C1 segment of cervical spinal cord (tissue), 14 donors: Measurements from ENCODE around the gene PUM1.
"Not testable (repeated sequence)": the region's sequence is repeated elsewhere in the genome, so short reads cannot be mapped to it uniquely, and the experiment has no call there.

ENCODE experiments used
- DNase-seq, 14 donors: peaks; one replicate each; lab custom pipeline; 2025; lab: John Stamatoyannopoulos, UW

The PUM1 gene

DNA sequence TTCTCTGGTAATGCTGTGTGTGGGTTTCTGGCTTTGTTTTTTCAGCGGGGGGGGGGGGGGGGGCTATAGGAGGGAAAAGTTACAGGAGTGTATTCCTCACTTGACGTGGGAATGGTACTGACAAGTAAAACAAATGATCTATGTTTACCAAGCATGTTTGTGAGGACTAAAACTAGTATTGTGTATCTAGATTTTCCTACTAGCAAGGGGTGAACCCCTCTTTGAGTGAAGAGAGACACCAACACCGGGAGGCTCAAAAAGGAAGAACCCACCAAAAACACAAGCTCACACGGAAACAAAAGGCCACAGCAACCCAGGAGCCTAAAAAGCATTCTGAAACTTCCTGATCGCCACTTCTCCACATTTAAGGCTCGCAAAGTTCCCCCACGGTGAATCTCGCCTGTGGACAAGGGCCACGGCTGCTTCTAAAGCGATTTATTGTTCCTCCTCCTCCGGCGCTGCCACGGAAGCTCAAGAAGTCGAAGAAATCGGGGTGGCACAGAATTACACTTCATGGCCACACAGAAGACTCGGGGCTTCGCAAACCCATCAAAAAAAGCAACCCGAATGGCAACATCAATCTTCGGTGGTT lies 703 bp downstream of the PUM1 start:
- DNase-seq = peak; percentile 37 to 84 (median 68)

DNA sequence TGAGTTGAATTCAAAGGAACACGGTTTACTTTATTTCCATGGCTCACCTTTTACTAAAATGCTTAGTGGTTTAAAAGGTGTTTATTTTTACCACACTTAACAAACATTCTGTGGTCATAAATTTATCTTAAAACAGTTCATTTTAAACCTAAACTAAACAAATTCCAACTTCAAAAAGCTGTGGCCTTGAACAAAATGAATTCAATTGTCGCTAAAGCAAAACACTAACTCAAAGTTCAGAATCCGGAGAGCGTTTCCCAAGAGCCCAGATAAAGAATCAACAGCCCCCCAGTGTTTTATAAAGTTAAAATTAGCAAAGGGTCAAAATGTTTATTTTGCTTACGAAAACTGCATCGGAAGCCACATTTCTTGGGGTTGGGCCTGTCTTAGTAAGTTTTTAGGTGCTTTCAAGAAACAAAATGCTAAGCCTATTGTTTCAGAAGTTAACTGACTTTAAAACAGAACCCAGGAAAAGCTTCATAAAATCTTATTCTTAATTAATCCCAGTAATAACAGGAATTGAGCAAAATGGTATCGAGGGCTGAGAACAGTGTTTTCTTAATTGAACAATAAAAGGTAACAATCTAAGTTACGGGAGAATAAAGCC lies 1.3 kb downstream of the PUM1 start:
- DNase-seq = no peak

DNA sequence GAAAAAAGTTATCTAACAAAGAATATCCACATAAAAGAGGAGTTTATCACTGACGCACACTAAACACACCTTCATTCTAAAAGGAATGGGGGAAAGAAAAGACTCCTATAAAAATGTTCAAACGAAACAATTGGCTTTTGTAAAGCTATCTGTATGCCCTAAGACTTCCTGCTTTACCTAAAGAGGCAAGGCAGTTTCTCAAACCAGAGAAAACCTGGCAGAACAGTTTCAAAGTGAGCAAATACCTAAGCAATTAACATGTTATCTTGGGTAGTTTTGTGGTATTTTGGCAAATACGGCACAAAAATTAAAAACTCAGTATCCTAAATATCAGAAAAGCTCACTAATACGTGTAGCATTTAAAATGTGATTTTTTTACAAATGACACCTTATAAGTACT lies 1.9 kb downstream of the PUM1 start:
- DNase-seq = no peak

DNA sequence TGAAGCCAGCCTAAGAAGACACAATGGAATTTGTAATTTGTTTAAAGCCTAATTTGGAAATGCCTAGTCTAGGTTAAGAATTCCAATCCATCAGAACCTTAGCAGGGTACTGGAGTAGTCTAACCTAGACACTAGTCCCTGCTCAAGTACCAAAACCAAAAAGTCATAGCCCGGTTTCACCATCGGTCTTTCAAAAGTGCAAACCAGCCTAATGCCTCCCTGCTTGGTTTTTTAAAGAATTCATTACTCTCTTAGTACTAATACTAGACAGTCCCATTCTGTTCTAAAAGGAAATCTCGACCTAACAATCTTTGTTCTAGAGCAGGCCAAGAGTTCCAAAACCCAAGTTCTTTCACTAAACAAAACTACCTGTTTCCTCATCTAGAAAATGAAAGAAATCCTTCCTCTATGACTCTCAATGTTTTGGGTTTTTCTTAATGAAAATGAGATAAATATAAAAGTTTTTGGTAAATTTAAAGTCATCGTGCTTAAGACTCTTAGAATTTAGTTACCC lies 2.6 kb downstream of the PUM1 start:
- no peak for DNase-seq

DNA sequence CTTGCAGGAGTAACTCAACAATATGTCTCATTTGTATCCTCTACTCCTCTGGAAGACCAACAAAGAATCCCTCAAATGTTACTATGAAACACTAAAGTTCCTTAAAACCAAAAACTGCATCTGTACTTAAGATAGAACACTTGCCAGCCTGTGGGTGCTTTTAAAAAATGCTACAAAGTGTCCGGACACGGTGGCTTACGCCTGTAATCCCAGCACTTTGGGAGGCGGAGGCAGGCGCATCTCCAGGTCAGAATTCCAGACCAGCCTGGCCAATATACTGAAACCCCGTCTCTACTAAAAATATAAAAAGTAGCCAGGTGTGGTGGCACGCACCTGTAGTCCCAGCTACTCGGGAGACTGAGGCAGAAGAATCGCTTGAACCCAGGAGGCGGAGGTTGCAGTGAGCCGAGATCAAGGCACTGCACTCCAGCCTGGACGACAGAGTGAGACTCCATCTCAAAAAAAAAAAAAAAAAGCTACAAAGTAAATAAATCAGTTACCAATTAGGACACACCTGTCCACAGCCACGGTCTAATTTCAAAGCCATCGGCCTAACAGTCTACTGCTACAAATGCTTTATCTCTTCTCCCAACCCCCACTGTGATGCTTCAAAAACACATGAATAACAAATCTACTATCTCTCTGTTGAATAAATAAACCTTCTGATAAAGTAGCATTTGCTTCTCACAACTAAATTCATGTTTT lies 3.2 kb downstream of the PUM1 start:
- not testable (repeated sequence) for DNase-seq

DNA sequence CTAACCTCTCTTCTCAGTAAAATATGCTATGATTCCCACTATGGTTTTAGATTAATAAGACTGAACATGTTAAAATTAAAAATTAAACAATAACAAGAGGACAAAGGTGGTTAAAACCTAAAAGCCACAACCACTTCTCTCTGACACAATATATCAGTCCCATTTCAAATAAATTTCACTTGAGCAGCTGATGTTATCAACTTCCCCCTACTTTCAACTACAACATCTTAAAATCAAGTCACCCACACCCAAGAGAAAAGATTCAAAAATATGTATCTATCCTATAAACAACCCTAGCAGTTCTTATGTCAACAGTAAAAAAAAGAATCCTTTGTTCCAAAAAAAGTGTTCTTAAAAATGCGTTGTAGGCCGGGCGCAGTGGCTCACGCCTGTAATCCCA lies 7.5 kb downstream of the PUM1 start:
- no peak for DNase-seq

DNA sequence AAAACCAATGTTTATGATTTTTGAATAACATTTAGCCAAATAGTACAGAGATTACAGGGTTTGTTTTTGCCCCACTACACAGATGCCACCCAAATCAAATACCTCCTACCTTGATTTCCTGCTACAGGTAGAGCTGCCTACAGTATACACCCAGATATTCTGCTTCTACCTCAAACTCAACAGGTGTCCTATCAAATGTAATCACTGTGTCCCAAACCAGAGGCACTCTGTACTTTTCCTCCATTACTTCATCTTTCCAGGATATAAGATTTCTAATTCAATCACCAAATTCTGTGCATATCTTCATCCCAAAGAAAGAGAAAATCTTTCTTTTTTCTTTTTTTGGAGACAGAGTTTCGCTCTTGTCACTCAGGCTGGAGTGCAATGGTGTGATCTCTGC lies 9.6 kb downstream of the PUM1 start:
- no peak for DNase-seq

DNA sequence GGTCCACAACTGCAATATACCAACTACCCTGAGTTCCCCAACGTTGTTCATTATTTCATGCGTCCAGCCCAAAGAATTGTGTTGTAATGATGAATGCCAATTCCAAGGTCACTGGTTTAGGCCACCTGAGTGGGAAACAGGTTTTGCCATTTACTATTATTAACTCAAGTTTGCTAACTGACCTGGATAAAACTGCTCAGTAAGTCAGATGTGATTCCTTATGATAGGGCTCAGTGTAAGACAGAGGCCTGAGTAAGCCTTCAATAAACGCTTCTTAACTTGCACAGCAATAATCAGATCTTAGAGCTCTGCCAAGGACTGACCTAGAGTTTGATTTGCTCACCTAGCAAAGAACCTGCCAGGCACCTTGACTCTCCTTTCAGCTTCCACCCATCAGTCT lies 10.0 kb downstream of the PUM1 start:
- DNase-seq = no peak

DNA sequence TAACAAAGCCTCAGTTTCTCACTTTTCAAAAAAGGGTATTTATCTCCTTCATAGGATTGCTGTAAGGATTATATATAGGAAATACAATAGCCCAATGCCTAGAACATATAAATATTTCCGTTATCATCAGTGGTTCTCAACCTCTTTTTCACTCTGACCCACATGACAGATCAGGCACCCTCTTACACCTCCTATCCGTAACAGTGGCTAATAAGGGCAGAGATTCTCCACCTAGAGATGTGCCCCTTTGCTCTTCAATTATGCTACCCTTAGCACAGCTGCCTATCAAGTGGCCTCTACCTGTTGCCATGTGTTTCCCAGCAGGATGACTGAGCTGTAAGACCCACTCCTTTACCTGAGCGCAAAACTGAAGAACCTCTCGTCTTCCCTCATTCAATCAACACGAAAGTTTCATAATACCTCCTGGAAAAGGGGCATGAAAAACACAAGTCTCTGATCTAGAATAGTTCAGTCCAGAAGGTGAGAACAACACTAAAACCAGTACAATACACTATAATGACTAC lies 10.5 kb downstream of the PUM1 start:
- DNase-seq = no peak

DNA sequence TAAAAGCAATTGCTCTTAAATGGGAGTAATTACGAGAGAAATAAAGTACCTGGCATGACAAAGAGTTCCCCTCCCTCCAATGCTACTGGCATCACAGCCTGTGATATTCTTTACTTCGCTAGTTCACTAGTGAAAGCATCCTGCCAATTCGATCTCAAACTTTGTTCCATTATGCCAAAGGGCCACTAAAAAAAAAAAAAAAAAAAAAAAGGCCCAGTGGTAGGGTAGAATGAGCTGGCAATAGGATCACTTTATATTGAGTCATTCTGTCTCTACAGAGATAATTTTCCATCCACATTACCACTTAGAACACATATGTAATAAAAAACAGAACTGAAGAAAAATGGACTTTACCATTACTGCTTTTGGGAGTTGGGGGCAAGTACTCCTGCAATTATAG lies 11.2 kb downstream of the PUM1 start:
- DNase-seq = no peak

DNA sequence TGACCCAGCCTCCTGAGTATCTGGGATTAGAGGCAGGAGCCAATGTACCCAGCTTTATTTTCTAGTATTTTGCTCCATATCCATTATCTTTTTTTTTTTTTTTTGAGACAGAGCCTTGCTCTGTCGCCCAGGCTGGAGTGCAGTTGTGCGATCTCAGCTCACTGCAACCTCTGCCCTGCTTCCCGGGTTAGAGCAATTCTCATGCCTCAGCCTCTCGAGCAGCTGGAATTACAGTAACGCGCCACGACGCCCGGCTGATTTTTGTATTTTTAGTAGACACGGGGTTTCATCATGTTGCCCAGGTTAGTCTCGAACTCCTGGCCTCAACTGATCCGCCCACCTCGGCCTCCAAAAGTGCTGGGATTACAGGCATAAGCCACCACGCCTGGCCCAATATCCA lies 12.9 kb downstream of the PUM1 start:
- DNase-seq = not testable (repeated sequence)

DNA sequence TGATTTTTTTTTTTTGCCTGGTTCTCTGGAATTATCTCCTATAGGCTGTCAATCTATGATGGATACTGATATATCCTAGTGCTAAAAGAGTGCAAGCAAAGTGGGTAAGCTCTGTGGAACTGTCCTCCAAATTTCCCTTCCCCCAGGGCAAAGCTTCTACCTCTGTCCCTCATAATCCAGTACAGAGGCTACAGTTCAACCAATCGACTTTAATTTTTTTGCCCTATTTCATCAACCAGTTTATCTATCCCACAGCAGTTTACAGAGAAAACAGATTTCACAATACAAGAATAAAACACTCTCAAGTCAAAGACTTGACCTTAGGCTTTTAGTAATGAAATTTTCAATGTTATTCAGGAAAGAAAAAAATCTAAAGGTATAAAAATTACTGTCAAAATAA lies 13.9 kb downstream of the PUM1 start:
- DNase-seq = no peak

DNA sequence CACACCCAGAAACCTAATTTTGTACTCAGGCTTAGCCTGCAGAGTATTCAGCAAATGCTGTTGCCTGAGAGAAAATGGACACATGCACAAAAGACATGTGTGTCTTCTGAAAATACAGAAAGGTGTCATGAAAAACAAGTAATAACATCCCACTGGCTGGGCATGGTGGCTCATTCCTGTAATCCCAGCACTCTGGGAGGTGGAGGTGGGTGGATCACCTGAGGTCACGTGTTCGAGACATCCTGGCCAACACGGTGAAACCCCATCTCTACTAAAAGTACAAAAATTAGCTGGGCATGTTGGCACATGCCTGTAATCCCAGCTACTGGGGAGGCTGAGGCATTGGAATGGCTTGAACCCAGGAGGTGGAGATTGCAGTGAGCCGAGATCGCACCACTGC lies 18.0 kb downstream of the PUM1 start:
- not testable (repeated sequence) for DNase-seq

DNA sequence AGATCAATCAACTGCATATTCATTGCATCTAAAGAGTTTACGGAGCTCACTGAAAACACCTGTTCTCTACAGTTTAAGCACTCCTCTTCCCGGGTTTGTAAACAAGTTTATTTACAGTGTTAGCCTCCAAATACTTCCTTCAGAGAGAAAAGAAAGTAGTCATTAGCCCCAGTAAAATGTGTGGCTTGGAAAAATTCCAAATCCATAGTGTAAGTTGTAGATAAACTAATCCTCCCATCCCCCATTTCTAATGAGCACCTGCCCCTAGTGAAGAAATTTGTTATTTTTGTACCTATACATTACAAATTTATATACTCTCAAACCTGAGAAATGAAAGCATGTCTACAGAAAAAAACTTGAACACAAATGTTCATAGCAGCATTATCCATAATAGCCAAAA lies 21.9 kb downstream of the PUM1 start:
- no peak for DNase-seq

DNA sequence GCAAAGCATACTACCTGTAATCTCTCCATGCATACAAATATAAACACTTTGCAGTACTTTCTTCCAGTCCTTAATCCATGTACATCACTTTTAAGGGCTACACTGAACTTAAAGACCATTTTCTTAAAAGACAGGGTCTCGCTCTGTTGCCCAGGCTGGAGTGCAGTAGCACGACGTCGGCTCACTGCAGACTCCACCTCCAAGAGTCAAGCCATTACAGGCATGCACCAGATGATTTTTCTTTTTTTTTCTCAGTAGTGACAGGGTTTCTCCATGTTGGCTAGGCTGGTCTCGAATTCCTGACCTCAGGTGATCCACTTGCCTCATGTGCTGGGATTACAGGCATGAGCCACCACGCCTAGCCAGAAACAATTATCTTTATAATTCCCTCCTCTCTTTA lies 22.9 kb downstream of the PUM1 start:
- DNase-seq = no peak

DNA sequence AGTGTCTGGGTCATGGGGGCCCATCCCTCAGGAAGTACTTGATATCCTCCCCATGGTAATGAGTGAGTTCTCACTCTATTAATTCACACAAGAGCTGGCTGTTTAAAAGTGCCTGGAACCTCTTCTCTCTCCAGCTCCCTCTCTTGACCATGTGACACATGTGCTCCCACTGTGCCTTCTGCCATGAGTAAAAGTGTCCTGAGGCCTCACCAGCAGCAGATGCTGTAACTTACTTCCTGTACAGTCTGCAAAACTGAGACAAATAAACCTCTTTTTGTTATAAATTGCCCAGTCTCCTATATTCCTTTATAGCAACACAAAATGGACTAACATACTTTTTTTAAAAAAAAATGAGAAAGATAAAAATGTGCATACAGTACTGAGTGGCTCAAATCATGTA lies 24.0 kb downstream of the PUM1 start:
- no peak for DNase-seq

DNA sequence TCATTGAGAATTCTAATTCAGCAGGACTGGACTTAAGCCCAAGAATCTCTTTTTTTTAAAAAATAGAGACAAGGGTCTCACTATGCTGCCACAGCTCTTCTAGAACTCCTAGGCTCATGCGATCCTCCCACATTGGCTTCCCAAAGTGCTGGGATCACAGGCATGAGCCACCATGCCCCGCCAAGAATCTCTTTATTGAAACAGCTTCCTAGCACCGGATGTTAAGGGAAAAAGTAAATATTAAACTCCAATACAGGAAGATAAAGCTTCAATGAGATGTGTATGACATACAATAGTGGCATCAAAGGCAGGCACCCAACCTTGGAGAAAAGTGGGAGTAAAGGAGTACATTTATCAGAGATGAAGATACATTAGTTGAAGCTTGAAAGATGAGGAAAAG lies 25.5 kb downstream of the PUM1 start:
- DNase-seq = no peak

DNA sequence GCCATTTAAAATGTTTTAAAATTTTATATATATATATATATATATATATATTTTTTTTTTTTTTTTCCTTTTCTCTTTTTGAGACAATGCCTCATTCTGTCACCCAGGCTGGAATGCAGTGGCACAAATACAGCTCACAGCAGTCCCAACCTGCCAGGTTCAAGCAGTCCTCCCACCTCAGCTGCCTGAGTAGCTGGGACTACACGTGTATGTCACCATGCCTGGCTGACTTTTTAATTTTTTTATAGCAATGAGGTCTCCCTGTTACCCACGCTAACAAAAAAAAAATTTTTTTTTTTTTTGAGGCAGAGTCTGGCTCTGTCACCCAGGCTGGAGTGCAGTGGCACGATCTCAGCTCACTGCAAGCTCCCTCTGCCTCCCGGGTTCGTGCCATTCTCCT lies 26.6 kb downstream of the PUM1 start:
- DNase-seq = not testable (repeated sequence)

DNA sequence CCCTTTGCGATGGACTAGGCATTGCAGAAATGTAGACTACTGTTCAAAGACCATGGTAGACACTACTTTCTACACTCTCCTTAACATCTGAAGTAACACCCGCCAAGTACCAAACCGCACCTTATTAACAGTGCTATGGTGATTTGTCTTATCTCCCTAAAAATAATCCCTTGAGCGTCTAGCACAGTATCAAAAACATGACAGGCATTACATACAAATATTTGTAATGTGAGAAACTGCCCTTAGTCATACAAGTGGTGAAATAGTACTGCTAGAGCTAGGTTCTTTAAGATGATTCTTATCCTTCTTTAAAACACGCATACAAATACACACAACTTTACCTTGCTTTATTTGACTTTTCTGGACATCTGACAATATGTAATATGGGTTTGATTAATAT lies 27.2 kb downstream of the PUM1 start:
- no peak for DNase-seq

DNA sequence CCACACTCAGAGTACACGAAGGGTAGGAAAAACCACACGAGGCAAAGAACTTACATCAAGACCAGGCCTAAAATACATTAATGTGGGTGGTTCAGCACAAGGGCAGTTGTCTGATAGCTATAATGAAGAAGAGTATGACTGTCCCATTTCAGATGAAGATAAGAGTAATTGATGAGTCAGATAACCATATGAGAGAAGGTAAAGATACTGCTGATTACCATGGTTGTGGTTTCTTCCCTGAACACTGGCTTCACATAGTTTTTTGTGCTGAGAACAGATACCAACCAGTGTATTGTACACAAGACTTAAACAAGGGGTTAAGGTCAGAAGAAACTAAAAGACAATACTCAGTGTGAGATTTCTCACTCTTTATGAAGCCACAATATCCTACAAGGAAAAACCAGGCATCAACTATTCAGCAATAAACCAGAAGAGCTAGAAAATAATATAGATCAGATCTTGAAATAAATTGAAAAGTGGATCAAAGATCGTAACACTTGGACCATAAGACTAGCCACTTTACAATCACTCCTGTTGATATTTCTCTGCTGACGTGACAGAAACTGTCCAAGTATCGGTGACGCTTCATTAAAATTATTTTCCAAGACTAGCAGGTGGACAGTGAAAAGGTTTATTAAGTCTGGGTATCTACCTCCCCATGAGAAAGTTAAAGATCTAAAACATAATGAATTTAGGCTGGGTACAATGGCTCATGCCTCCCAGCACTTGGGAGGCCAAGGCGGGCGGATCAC lies 28.6 kb downstream of the PUM1 start:
- DNase-seq = no peak

DNA sequence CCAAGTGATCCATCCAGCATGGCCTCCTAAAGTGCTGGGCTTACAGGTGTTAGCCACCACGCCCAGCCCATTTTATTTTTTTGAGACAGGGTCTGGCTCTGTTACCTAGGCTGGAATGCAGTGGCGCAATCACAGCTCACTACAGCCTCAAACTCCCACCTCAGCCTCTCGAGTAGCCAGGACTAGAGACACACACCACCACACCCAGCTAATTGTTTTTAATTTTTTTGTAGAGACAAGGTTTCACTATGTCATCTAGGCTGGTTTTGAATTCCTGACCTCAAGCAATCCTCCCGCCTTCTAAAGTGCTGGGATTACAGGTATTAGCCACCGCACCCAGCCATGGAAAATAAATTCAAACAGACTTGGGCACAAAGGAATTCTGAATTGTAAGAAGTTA lies 31.9 kb downstream of the PUM1 start:
- no peak for DNase-seq

DNA sequence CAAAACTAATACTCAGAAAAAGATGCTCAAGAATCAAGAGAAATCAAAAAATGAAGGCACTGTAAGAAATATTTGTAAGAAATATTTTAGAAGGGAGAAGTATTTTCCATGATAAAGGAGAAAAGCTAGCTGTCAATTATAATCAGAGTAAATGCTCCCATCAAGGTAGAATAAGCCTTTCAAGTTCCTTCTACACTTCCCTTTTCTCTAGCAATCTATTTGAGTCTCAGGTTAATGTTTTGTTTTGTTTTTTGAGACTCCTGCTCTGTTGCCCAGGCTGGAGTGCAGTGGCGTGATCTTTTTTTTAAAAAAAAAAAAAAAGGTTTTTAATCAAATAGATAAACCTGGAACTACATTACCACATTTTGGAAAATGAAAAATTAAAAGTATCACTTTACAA lies 33.3 kb downstream of the PUM1 start:
- DNase-seq = no peak
